Measurements from ENCODE around the gene CACNG5.

- TF ChIP-seq GABPA (IDR thresholded peaks at IDR 0.05 in 1 of 2, conservative IDR thresholded peaks at IDR 0.05 in 1 of 2) (no peak), CTCF (IDR thresholded peaks at IDR 0.05; ENCODE audit: low read depth, low read length, missing input control) (no peak), FOXA1 (IDR thresholded peaks at IDR 0.05) (no peak)
These were observed 15.1 kb downstream of the CACNG5 start for GRCh38 chr17:66849851-66850580.
